PC-9 (cell line): ENCODE measurements around the gene F2. TPM values are rescaled to one million over a fixed set of nuclear protein-coding genes. Genes with fewer than 3 reads are reported as not detected.
A peak's percentile ranks its signal among the peaks of the same experiment; 100 is the strongest.

Source experiments
- BruUV-seq: library from RNA; stranded (reverse); fragments of 400-500 nt; replicated peaks from 2 replicates; lab custom pipeline; 2021; lab: Mats Ljungman, UMichigan
- CTCF ChIA-PET: fragments of 300-600 bp; sonication (Branson Sonifier 250); formaldehyde crosslinking; loops from one replicate; lab custom pipeline; 2022; ENCODE audit warnings: antibody characterized with exemption; lab: Charles Lee
- POLR2A ChIA-PET: fragments of 300-600 bp; sonication (Branson Sonifier 250); formaldehyde crosslinking; loops from one replicate; lab custom pipeline; 2022; ENCODE audit warnings: antibody characterized with exemption; ENCODE audit not compliant: unreplicated experiment; lab: Charles Lee
- DNase-seq, 2 experiments: peaks; one replicate each; pipeline versions ENCODE4 v3.0.0 to v3.0.0-alpha.2; 2015 to 2022; ENCODE audit warnings: mixed read lengths in 1 of 2
- H2AFZ ChIP-seq: fragments of 200-600 bp; sonication (generic); 2 replicates; pipeline ENCODE4 v1.8.1; 2017; ENCODE audit warnings: antibody characterized with exemption
- H3F3A ChIP-seq: fragments of 200-600 bp; sonication (generic); 2 replicates; pipeline ENCODE4 v1.8.1; 2017; ENCODE audit warnings: antibody characterized with exemption, mild to moderate bottlenecking, low read depth; ENCODE audit not compliant: insufficient read depth
- H3K27ac ChIP-seq: fragments of 200-600 bp; sonication (generic); 2 replicates; pipeline ENCODE4 v1.6.1; 2016; ENCODE audit warnings: mixed run types
- H3K27me3 ChIP-seq: fragments of 200-600 bp; sonication (generic); 2 replicates; pipeline ENCODE4 v1.6.1; 2016; ENCODE audit warnings: low read depth, mixed run types; ENCODE audit not compliant: insufficient read depth
- H3K36me3 ChIP-seq: fragments of 200-600 bp; sonication (generic); 2 replicates; pipeline ENCODE4 v1.6.1; 2016; ENCODE audit warnings: low read depth, mixed run types
- H3K4me1 ChIP-seq: fragments of 200-600 bp; sonication (generic); replicated peaks from 2 replicates; pipeline ENCODE4 v1.6.1; 2016; ENCODE audit warnings: mixed run types; ENCODE audit not compliant: insufficient read depth
- H3K4me2 ChIP-seq: fragments of 200-600 bp; sonication (generic); 2 replicates; pipeline ENCODE4 v1.6.1; 2017; ENCODE audit warnings: mixed run types
- H3K4me3 ChIP-seq: fragments of 200-600 bp; sonication (generic); 2 replicates; pipeline ENCODE4 v1.6.1; 2016; ENCODE audit warnings: mixed run types
- H3K79me2 ChIP-seq: fragments of 200-600 bp; sonication (generic); 2 replicates; pipeline ENCODE4 v1.6.1; 2017; ENCODE audit warnings: low read depth, mixed run types
- H3K9me2 ChIP-seq: fragments of 200-600 bp; sonication (generic); 2 replicates; pipeline ENCODE4 v1.8.1; 2017; ENCODE audit warnings: mild to moderate bottlenecking; ENCODE audit not compliant: insufficient read depth
- H3K9me3 ChIP-seq: fragments of 200-600 bp; sonication (generic); 2 replicates; pipeline ENCODE4 v1.8.1; 2016; ENCODE audit warnings: low read depth; ENCODE audit not compliant: insufficient read depth
- H4K20me1 ChIP-seq: fragments of 200-600 bp; sonication (generic); 2 replicates; pipeline ENCODE4 v1.8.1; 2017; ENCODE audit not compliant: insufficient read depth
- CTCF ChIP-seq: fragments of 200-600 bp; sonication (generic); conservative IDR thresholded peaks from 2 replicates; pipeline ENCODE4 v1.6.1; 2017; ENCODE audit warnings: mixed run types, antibody characterized with exemption, mild to moderate bottlenecking, moderate library complexity
- EZH2 ChIP-seq: fragments of 200-600 bp; sonication (generic); IDR thresholded peaks from 2 replicates; pipeline ENCODE4 v1.8.0; 2017; ENCODE audit warnings: antibody characterized with exemption, low read depth
- intact Hi-C: fragments of 100-400 bp; cut with micrococcal nuclease; formaldehyde crosslinking; loops from one replicate; pipeline ENCODE4 v1.10.0; 2022; ENCODE audit not compliant: unreplicated experiment
- total RNA-seq: library from RNA; stranded (reverse); gene quantifications from 2 replicates; pipeline ENCODE4 v1.2.3, GENCODE V29; 2021

The F2 gene
- total RNA-seq, 1 experiment from 2014 or later = not detected

DNA sequence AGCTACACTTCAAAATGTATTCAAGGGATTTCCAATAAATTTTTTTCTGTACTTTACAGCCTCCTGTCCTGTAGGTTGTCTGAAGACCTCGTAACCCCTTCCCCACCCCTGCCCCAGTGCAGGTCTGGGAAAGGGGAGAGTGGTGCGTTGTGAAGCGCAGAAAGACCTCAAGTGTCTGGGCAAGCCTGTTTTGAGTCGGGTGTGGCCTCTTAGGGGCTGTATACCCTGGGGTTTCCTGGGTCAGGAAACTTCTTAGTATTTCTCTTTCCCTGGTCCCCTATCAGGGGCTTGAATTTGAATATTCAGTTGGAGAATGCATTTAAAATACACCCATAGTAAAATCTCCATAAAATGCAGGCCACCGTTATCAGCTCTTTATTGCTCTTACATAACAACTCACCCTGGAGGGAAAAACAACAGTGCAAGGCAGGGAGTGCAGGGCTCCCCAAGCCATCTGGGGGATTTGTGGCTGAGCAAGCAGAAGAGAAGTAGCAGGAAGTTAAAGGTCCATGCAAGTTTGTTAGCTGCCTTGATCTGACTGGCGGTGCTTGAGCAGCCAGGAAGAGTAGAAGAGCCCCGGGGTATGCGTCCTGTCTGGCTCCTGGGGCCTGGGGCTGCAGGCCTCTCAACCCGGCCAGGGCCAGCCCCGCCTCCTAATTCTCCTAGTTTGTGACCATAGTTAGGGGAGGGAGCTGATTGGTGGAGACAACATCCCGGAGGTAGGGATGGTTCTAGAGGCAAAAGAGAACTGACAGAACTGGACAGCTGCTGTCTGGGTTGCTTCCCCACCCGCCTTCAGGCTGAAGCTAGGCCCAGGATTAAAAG, 44.3 kb upstream of the F2 start:
- no TSS peak for BruUV-seq
- TF ChIP-seq CTCF (no peak), EZH2 (no peak)

DNA sequence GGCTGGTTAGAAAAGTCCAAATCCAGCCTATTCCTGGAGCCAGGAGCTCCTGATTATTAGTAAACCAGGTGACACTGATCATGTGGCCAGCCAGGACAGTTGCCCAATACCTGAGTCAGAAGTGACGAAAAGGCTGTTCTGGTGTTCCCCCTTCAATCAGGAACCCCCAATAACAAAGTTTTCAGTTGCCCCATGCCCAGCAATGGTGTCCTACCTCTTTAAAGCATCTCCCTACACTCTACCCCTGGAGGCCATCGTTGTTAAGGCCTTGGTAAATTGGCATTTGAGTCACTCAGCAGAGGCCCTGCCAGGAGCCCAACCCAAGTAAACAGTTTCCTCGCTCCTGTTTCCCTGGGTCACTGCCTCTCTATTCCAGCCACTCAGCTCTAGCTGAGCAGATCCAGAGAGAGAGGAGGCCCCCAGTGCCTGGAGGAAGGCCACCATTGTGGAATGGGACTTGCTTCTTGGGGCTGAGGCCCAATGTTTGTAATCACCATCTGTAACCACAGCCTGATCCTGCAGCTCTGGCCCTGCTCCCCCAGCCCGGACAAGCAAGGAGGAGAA, 43.6 kb upstream of the F2 start:
- Histone ChIP-seq H3K79me2 (no peaks in the 10 kb centered on the region), H3K9me3 (no peaks in the 10 kb centered on the region), H3K4me3 (no peak overlapping the region), H3K27me3 (no peaks in the 10 kb centered on the region), H4K20me1 (no peaks in the 10 kb centered on the region; the same call in 1 of the 2 replicates), H3K4me1 (0 out of 2 replicates have a peak, but pooled peaks cover 5% of the 10 kb centered on the region), H3K36me3 (0 out of 2 replicates have a peak, but pooled peaks cover 3% of the 10 kb centered on the region), H2AFZ (no peak overlapping the region), H3K9me2 (no peaks in the 10 kb centered on the region), H3F3A (peaks cover 27% of the 10 kb centered on the region; the same call in 1 of the 2 replicates), H3K4me2 (no peak overlapping the region; the same call in 1 of the 2 replicates), H3K27ac (0 out of 2 replicates have a peak overlapping the region, but pooled peaks have one; percentile 21)
- ChIA-PET POLR2A (interaction anchor here (0.6 to 0.8 kb wide), 2 partner anchors 24 to 39 kb away, joined by 4 to 8 read pairs; no protein-coding TSS in a partner anchor), CTCF (interaction anchor here (0.8 kb wide), 1 partner anchor 57 kb away, joined by 4 read pairs; no protein-coding TSS in a partner anchor)
- intact Hi-C loops = no loop called here
- no TSS peak for BruUV-seq
- DNase-seq = peak; percentile 28 to 51
- TF ChIP-seq EZH2 = no peak
- no peak for TF ChIP-seq CTCF

More for the DNA sequence above, 44.3 kb upstream of the F2 start:
- intact Hi-C loops = no loop called here
- no peak overlapping the region for H3K27ac ChIP-seq
- H3K9me2 ChIP-seq = no peaks in the 10 kb centered on the region
- peaks cover 27% of the 10 kb centered on the region; the same call in 1 of the 2 replicates for H3F3A ChIP-seq
- 0 out of 2 replicates have a peak, but pooled peaks cover 5% of the 10 kb centered on the region for H3K4me1 ChIP-seq
- 0 out of 2 replicates have a peak, but pooled peaks cover 3% of the 10 kb centered on the region for H3K36me3 ChIP-seq
- POLR2A ChIA-PET = interaction anchor here (0.6 kb wide), 1 partner anchor 40 kb away, joined by 8 read pairs; no protein-coding TSS in a partner anchor
- CTCF ChIA-PET = interaction anchor here (0.6 to 0.8 kb wide), 2 partner anchors 56 to 296 kb away, joined by 3 to 4 read pairs; no protein-coding TSS in a partner anchor
- no peaks in the 10 kb centered on the region for H3K27me3 ChIP-seq
- no peak overlapping the region for H2AFZ ChIP-seq
- H3K9me3 ChIP-seq = no peaks in the 10 kb centered on the region
- H3K4me3 ChIP-seq = no peak overlapping the region
- H4K20me1 ChIP-seq = no peaks in the 10 kb centered on the region; the same call in 1 of the 2 replicates
- no peak for DNase-seq
- H3K4me2 ChIP-seq = no peak overlapping the region; the same call in 1 of the 2 replicates
- no peaks in the 10 kb centered on the region for H3K79me2 ChIP-seq

GRCh38 chr11:46675949-46676348, 43.1 kb upstream of the F2 start:
- CTCF ChIA-PET = no interaction called here
- Histone ChIP-seq H2AFZ (no peak overlapping the region), H3K9me3 (no peaks in the 10 kb centered on the region)

More at GRCh38 chr11:46675949-46676348, 43.1 kb upstream of the F2 start:
- DNase-seq = no peak
- peaks cover 27% of the 10 kb centered on the region; the same call in 1 of the 2 replicates for H3F3A ChIP-seq
- POLR2A ChIA-PET = interaction anchor here (0.8 kb wide), 1 partner anchor 23 kb away, joined by 4 read pairs; no protein-coding TSS in a partner anchor
- H3K27ac ChIP-seq = 0 out of 2 replicates have a peak overlapping the region, but pooled peaks have one; percentile 21
- no peaks in the 10 kb centered on the region; the same call in 1 of the 2 replicates for H4K20me1 ChIP-seq
- no peaks in the 10 kb centered on the region for H3K9me2 ChIP-seq
- 0 out of 2 replicates have a peak, but pooled peaks cover 5% of the 10 kb centered on the region for H3K4me1 ChIP-seq
- no peaks in the 10 kb centered on the region for H3K27me3 ChIP-seq
- no peak overlapping the region for H3K4me3 ChIP-seq
- no peaks in the 10 kb centered on the region for H3K79me2 ChIP-seq
- TF ChIP-seq CTCF (no peak), EZH2 (no peak)
- intact Hi-C loops = no loop called here
- no TSS peak for BruUV-seq
- no peak overlapping the region for H3K4me2 ChIP-seq
- H3K36me3 ChIP-seq = peaks cover 3% of the 10 kb centered on the region; the same call in 1 of the 2 replicates
